HL-60 (cell line): ENCODE data around the gene TENT4A.

Source experiments
- POLR2AphosphoS5 ChIP-seq: IDR thresholded peaks from 2 replicates; pipeline ENCODE4 v1.6.1; 2012; ENCODE audit warnings: low read depth
- TF ChIP-seq, protein P1 (sequence below): IDR thresholded peaks from one replicate; pipeline ENCODE4 v1.5.1; 2011; ENCODE audit warnings: low read length, control low read depth, inconsistent platforms; ENCODE audit not compliant: insufficient read depth
- TF ChIP-seq, protein P2 (sequence below): IDR thresholded peaks from 2 replicates; pipeline ENCODE4 v1.6.1; 2012; ENCODE audit warnings: low read depth; ENCODE audit not compliant: insufficient replicate concordance

DNA sequence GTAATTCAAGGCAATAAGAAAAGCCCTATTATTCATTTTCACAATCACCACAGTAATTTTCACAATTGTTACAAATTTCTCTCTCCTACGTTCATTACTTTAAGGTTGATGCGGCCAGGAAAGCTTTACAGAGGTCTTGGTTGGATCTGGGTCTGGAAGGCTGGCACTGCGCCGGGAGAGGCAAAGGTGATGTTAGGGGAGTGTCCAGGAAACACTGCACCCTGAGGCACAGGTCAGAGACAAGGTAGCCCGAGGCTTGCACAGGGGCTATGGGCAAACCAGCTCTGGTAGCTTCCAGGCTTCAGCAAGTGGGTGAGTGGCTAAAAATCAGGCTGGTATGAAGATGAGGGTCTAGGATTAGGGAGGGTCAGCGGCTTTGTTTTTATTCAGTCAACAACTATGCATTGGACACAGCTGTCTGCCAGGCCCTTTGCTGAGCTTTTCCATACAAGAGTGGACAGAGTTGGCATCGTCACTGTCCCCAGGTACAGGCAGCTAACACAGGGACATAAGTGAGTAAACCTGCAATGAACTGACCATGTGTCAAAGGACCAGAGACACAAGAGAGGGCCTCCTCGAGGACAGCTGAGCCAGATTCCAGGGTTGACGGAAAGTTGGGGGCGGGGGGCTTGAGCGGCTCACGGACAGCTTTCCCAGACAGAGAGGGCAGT, 12.4 kb upstream of the TENT4A start:
- TF ChIP-seq, protein P1, sequence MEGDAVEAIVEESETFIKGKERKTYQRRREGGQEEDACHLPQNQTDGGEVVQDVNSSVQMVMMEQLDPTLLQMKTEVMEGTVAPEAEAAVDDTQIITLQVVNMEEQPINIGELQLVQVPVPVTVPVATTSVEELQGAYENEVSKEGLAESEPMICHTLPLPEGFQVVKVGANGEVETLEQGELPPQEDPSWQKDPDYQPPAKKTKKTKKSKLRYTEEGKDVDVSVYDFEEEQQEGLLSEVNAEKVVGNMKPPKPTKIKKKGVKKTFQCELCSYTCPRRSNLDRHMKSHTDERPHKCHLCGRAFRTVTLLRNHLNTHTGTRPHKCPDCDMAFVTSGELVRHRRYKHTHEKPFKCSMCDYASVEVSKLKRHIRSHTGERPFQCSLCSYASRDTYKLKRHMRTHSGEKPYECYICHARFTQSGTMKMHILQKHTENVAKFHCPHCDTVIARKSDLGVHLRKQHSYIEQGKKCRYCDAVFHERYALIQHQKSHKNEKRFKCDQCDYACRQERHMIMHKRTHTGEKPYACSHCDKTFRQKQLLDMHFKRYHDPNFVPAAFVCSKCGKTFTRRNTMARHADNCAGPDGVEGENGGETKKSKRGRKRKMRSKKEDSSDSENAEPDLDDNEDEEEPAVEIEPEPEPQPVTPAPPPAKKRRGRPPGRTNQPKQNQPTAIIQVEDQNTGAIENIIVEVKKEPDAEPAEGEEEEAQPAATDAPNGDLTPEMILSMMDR = no peak
- TF ChIP-seq POLR2AphosphoS5 = no peak
- TF ChIP-seq, protein P2, sequence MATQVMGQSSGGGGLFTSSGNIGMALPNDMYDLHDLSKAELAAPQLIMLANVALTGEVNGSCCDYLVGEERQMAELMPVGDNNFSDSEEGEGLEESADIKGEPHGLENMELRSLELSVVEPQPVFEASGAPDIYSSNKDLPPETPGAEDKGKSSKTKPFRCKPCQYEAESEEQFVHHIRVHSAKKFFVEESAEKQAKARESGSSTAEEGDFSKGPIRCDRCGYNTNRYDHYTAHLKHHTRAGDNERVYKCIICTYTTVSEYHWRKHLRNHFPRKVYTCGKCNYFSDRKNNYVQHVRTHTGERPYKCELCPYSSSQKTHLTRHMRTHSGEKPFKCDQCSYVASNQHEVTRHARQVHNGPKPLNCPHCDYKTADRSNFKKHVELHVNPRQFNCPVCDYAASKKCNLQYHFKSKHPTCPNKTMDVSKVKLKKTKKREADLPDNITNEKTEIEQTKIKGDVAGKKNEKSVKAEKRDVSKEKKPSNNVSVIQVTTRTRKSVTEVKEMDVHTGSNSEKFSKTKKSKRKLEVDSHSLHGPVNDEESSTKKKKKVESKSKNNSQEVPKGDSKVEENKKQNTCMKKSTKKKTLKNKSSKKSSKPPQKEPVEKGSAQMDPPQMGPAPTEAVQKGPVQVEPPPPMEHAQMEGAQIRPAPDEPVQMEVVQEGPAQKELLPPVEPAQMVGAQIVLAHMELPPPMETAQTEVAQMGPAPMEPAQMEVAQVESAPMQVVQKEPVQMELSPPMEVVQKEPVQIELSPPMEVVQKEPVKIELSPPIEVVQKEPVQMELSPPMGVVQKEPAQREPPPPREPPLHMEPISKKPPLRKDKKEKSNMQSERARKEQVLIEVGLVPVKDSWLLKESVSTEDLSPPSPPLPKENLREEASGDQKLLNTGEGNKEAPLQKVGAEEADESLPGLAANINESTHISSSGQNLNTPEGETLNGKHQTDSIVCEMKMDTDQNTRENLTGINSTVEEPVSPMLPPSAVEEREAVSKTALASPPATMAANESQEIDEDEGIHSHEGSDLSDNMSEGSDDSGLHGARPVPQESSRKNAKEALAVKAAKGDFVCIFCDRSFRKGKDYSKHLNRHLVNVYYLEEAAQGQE = no peak
